ENCODE results near the gene PNMA5.
A peak's percentile ranks its signal among the peaks of the same experiment; 100 is the strongest.
"Not testable (repeated sequence)": the region's sequence is repeated elsewhere in the genome, so short reads cannot be mapped to it uniquely, and the experiment has no call there.

PNMA5 gene

GRCh38 chrX:152993933-152994332, at the start of gene PNMA5:
Gene PNMA5 (minus strand): TSS chrX:152994116. CDS start chrX:152991598, 2,518 bp downstream.
- no peak within 1 kb of the TSS for H3K4me3 ChIP-seq (ENCODE audit: low read depth, low read length)
- CTCF ChIA-PET = no interaction called here
- DNase-seq (ENCODE audit: low read depth, low spot score) = no peak
- POLR2A ChIA-PET = no interaction called here
- no peak for TF ChIP-seq CTCF (IDR thresholded peaks at IDR 0.05; ENCODE audit: insufficient read depth, low read length, missing control alignments)

- CTCF ChIA-PET = interaction anchor here (0.6 to 2.2 kb wide), 26 partner anchors 9 to 915 kb away, joined by 3 to 15 read pairs (median 4); partner anchors contain the start of genes BGN and HAUS7
- POLR2A ChIA-PET = no interaction called here
- H3K4me3 ChIP-seq (ENCODE audit: low read depth, low read length) = peak overlapping the region; percentile 36
- DNase-seq (ENCODE audit: low read depth, low spot score) = no peak
- TF ChIP-seq CTCF (IDR thresholded peaks at IDR 0.05; ENCODE audit: insufficient read depth, low read length, missing control alignments) = peak; percentile 81
Measured at GRCh38 chrX:153032397-153033118, 38.6 kb upstream of the PNMA5 start.

GRCh38 chrX:153030801-153031200, 36.9 kb upstream of the PNMA5 start:
- CTCF ChIA-PET = no interaction called here
- no peak for DNase-seq (ENCODE audit: low read depth, low spot score)
- H3K4me3 ChIP-seq (ENCODE audit: low read depth, low read length) = no peak overlapping the region
- TF ChIP-seq CTCF (IDR thresholded peaks at IDR 0.05; ENCODE audit: insufficient read depth, low read length, missing control alignments) = no peak
- POLR2A ChIA-PET = no interaction called here

- TF ChIP-seq CTCF (IDR thresholded peaks at IDR 0.05; ENCODE audit: insufficient read depth, low read length, missing control alignments) = no peak
- H3K4me3 ChIP-seq (ENCODE audit: low read depth, low read length) = no peak overlapping the region
- ChIA-PET CTCF (no interaction called here), POLR2A (interaction anchor here (0.6 kb wide), 1 partner anchor 330 kb away, joined by 4 read pairs; no protein-coding TSS in a partner anchor)
- DNase-seq (ENCODE audit: low read depth, low spot score) = no peak
Measured at GRCh38 chrX:153029875-153030274, 36.0 kb upstream of the PNMA5 start.

GRCh38 chrX:153029162-153029561, 35.2 kb upstream of the PNMA5 start:
- CTCF ChIA-PET = no interaction called here
- POLR2A ChIA-PET = no interaction called here
- no peak for TF ChIP-seq CTCF (IDR thresholded peaks at IDR 0.05; ENCODE audit: insufficient read depth, low read length, missing control alignments)
- H3K4me3 ChIP-seq (ENCODE audit: low read depth, low read length) = no peak overlapping the region
- no peak for DNase-seq (ENCODE audit: low read depth, low spot score)

GRCh38 chrX:153028487-153028886, 34.6 kb upstream of the PNMA5 start:
- POLR2A ChIA-PET; CTCF ChIA-PET; H3K4me3 ChIP-seq (ENCODE audit: low read depth, low read length); DNase-seq (ENCODE audit: low read depth, low spot score): not testable (repeated sequence)

GRCh38 chrX:153026501-153026900, 32.6 kb upstream of the PNMA5 start:
- DNase-seq (ENCODE audit: low read depth, low spot score); CTCF ChIA-PET; POLR2A ChIA-PET; H3K4me3 ChIP-seq (ENCODE audit: low read depth, low read length): not testable (repeated sequence)
